GM23248 (cell line): Measurements from ENCODE around the gene GLA.

Experiments
- EZH2 ChIP-seq: fragments of 200-600 bp; sonication (generic); IDR thresholded peaks from 2 replicates; pipeline ENCODE4 v1.6.1; 2018; ENCODE audit warnings: antibody characterized with exemption, mild to moderate bottlenecking; ENCODE audit not compliant: insufficient read depth, poor library complexity, severe bottlenecking
- EZH2phosphoT487 ChIP-seq: fragments of 200-600 bp; sonication (generic); IDR thresholded peaks from 2 replicates; pipeline ENCODE4 v1.6.1; 2018; ENCODE audit warnings: antibody characterized with exemption, moderate library complexity, mild to moderate bottlenecking, low read depth; ENCODE audit not compliant: insufficient read depth

DNA sequence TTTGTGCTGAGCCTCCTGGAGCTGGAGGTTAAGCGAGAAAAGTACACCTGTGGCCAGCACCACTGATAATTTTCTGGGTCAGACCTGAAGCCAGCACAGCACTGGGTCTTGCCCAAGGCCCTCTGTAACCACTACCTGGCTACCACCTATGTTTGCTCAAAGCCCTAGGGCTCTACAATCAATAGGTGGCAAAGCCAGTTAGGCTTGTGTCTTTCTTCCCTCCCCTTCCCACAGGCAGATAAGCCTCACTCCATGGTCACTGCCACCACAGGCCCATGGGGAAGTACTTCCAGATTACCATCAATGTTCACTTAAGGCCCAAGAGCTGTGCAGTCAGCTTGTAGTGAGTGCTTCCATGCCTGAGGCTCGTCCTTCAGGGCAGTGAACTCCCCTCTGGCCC is 42.4 kb upstream of the GLA start:
- TF ChIP-seq EZH2 (no peak), EZH2phosphoT487 (no peak)
